ENCODE measurements around the gene SRL.

DNA sequence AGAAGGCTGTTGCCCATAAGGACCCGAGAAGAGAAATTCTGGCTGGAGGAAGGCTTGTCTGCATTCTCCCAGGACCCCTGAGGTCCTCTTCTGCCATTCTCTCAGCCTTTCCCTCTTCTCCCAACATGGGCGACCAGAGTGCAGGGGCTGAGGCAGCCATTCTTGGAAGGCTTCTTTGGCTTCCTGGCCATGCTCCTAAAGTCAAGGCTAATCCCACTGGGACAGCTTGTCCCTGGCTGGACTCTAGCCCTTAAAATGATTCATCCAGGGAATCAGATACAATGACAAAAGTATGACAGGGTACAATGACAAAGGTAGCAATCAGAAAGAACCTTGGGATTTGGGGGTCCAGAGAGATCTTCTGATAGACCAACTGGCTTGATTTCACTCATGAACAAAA is 26.8 kb downstream of the SRL start:
- TF ChIP-seq CREB1 (IDR thresholded peaks at IDR 0.05) (no peak), CREB1 (CRISPR knock-in tag; IDR thresholded peaks at IDR 0.05) (no peak), GTF2F1 (IDR thresholded peaks at IDR 0.05; ENCODE audit: low read length) (no peak), REL (CRISPR knock-in tag; conservative IDR thresholded peaks at IDR 0.05) (no peak), USF2 (IDR thresholded peaks at IDR 0.05; ENCODE audit: low read depth, low read length) (no peak), USF2 (CRISPR knock-in tag; IDR thresholded peaks at IDR 0.05; ENCODE audit: borderline replicate concordance) (no peak), MATR3 (CRISPR knock-in tag; IDR thresholded peaks at IDR 0.05) (no peak), LBX2 (CRISPR knock-in tag; IDR thresholded peaks at IDR 0.05; ENCODE audit: borderline replicate concordance) (no peak), ZMYM2 (CRISPR knock-in tag; IDR thresholded peaks at IDR 0.05) (no peak), CTCF (CRISPR knock-in tag; IDR thresholded peaks at IDR 0.05) (no peak), GLI4 (CRISPR knock-in tag; IDR thresholded peaks at IDR 0.05; ENCODE audit: borderline replicate concordance) (no peak), TEAD3 (CRISPR knock-in tag; optimal IDR thresholded peaks at IDR 0.05; ENCODE audit: borderline replicate concordance) (no peak), ZNF318 (CRISPR knock-in tag; IDR thresholded peaks at IDR 0.05) (no peak), SRF (IDR thresholded peaks at IDR 0.05; ENCODE audit: low read depth, low read length) (no peak), GABPB1 (CRISPR knock-in tag; IDR thresholded peaks at IDR 0.05) (no peak)
- TF ChIP-seq, protein P1, sequence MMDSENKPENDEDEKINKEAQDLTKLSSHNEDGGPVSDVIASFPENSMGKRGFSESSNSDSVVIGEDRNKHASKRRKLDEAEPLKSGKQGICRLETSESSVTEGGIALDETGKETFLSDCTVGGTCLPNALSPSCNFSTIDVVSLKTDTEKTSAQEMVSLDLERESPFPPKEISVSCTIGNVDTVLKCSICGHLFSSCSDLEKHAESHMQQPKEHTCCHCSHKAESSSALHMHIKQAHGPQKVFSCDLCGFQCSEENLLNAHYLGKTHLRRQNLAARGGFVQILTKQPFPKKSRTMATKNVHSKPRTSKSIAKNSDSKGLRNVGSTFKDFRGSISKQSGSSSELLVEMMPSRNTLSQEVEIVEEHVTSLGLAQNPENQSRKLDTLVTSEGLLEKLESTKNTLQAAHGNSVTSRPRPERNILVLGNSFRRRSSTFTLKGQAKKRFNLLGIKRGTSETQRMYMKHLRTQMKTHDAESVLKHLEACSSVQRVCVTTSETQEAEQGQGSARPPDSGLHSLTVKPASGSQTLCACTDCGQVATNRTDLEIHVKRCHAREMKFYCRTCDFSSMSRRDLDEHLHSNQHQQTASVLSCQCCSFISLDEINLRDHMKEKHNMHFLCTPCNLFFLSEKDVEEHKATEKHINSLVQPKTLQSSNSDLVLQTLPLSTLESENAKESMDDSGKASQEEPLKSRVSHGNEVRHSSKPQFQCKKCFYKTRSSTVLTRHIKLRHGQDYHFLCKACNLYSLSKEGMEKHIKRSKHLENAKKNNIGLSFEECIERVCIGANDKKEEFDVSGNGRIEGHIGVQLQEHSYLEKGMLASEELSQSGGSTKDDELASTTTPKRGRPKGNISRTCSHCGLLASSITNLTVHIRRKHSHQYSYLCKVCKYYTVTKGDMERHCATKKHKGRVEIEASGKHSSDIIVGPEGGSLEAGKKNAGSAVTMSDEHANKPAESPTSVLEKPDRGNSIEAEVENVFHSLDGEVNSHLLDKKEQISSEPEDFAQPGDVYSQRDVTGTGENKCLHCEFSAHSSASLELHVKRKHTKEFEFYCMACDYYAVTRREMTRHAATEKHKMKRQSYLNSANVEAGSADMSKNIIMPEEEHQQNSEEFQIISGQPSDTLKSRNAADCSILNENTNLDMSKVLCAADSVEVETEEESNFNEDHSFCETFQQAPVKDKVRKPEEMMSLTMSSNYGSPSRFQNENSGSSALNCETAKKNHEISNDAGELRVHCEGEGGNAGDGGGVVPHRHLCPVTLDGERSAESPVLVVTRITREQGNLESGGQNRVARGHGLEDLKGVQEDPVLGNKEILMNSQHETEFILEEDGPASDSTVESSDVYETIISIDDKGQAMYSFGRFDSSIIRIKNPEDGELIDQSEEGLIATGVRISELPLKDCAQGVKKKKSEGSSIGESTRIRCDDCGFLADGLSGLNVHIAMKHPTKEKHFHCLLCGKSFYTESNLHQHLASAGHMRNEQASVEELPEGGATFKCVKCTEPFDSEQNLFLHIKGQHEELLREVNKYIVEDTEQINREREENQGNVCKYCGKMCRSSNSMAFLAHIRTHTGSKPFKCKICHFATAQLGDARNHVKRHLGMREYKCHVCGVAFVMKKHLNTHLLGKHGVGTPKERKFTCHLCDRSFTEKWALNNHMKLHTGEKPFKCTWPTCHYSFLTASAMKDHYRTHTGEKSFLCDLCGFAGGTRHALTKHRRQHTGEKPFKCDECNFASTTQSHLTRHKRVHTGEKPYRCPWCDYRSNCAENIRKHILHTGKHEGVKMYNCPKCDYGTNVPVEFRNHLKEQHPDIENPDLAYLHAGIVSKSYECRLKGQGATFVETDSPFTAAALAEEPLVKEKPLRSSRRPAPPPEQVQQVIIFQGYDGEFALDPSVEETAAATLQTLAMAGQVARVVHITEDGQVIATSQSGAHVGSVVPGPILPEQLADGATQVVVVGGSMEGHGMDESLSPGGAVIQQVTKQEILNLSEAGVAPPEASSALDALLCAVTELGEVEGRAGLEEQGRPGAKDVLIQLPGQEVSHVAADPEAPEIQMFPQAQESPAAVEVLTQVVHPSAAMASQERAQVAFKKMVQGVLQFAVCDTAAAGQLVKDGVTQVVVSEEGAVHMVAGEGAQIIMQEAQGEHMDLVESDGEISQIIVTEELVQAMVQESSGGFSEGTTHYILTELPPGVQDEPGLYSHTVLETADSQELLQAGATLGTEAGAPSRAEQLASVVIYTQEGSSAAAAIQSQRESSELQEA (CRISPR knock-in tag; IDR thresholded peaks at IDR 0.05; ENCODE audit: not compliant biosample characterization), result no peak

All from HepG2 (cell line).